ENCODE data around the gene KIF3A. TPM values are rescaled to one million over a fixed set of nuclear protein-coding genes. Genes with fewer than 3 reads are reported as not detected.

Gene KIF3A
- total and polyA plus RNA-seq, 2 of the 8 experiments (the other 6 are each of a cell fraction or from before 2014, with no cell fraction given) = 3.1 to 13.1 TPM

- Histone ChIP-seq H3K79me2 (ENCODE audit: control insufficient read depth in 1 of 2, insufficient read depth in 2 of 2, low read length in 2 of 2) (no peaks in the 10 kb centered on the region), H4K20me1 (replicated peaks in 1 of 2; ENCODE audit: control insufficient read depth in 1 of 2, insufficient read depth in 2 of 2, low read length in 2 of 2) (no peaks in the 10 kb centered on the region), H3K27ac (ENCODE audit: low read depth, low read length) (no peak overlapping the region), H2AFZ (ENCODE audit: low read length) (no peak overlapping the region), H2BK12ac (ENCODE audit: low read depth, low read length) (no peak overlapping the region), H3K9ac (replicated peaks in 1 of 4; ENCODE audit: extremely low read depth in 1 of 4, low read depth in 3 of 4, low read length in 3 of 4) (no peak overlapping the region), H3K14ac (ENCODE audit: insufficient read length) (no peak overlapping the region), H2BK15ac (ENCODE audit: low read length) (no peak overlapping the region), H2AK5ac (ENCODE audit: low read depth, low read length) (no peak overlapping the region), H3K36me3 (ENCODE audit: control insufficient read depth in 2 of 4, insufficient read depth in 4 of 4, low read length in 3 of 4) (no peaks in the 10 kb centered on the region), H3K9me3 (ENCODE audit: insufficient read depth in 2 of 2, low read depth in 1 of 2, low read length in 1 of 2) (no peaks in the 10 kb centered on the region), H3K23ac (ENCODE audit: insufficient read length) (no peak overlapping the region), H3K18ac (ENCODE audit: extremely low read depth, low read length) (no peak overlapping the region), H3K27me3 (replicated peaks in 1 of 4; ENCODE audit: control insufficient read depth in 3 of 4, extremely low read depth in 1 of 4, insufficient read depth in 3 of 4, low read length in 3 of 4) (peaks cover 0 to 5% (median 0%) of the 10 kb centered on the region in 4 experiments; a peak in 1 of 7 replicates), H2BK120ac (replicated peaks; ENCODE audit: low read depth, low read length) (no peak overlapping the region), H2BK5ac (ENCODE audit: low read depth, low read length) (no peak overlapping the region), H2BK20ac (ENCODE audit: low read length) (no peak overlapping the region), H4K5ac (ENCODE audit: insufficient read length, low read depth, low read length) (no peak overlapping the region), H3K4me2 (ENCODE audit: insufficient read depth in 1 of 2, low read depth in 2 of 2, low read length in 2 of 2) (no peak overlapping the region), H3K4me1 (replicated peaks in 1 of 4; ENCODE audit: control insufficient read depth in 3 of 4, insufficient read depth in 4 of 4, low read length in 3 of 4) (peaks cover 0 to 4% (median under 1%) of the 10 kb centered on the region in 4 experiments; a peak in 2 of 7 replicates), H3K4ac (replicated peaks; ENCODE audit: insufficient read length, low read depth, low read length) (no peak overlapping the region), H4K8ac (ENCODE audit: extremely low read depth, insufficient read depth, low read length) (no peak overlapping the region), H4K91ac (replicated peaks; ENCODE audit: insufficient read length, low read length) (no peak overlapping the region), H3K4me3 (ENCODE audit: extremely low read depth in 1 of 4, insufficient read depth in 2 of 4, low read depth in 3 of 4, low read length in 4 of 4) (no peak overlapping the region), H3K56ac (replicated peaks; ENCODE audit: insufficient read length, low read depth, low read length) (no peak overlapping the region), H3K79me1 (ENCODE audit: low read depth, low read length) (no peaks in the 10 kb centered on the region; the same call in 1 of the 2 replicates), H3K23me2 (ENCODE audit: low read depth, low read length) (peaks cover 3% of the 10 kb centered on the region; the same call in 1 of the 2 replicates)
- ChIA-PET CTCF (ENCODE audit: partially characterized antibody) (interaction anchor here (1.2 to 1.8 kb wide), 2 partner anchors 15 to 31 kb away, joined by 3 to 6 read pairs; no protein-coding TSS in a partner anchor), POLR2A (ENCODE audit: partially characterized antibody) (no interaction called here)
- FAIRE-seq (no peak), DNase-seq (ENCODE audit: low read depth in 1 of 2, low spot score in 2 of 2) (no peak)
- WGBS, 2 experiments (ENCODE audit: extremely low coverage in 1 of 2, insufficient coverage in 1 of 2, insufficient read length in 1 of 2, insufficient replicate concordance in 2 of 2, low coverage in 1 of 2, low lambda C conversion rate in 2 of 2, missing lambda C conversion rate in 1 of 2) = 87% methylated on average over 1 of the region's 1 CpG; no CpG with 5 or more reads in 1 of the 2 experiments
- TF ChIP-seq KDM5A (IDR thresholded peaks at IDR 0.05; ENCODE audit: low read length) = no peak
- no peak for TF ChIP-seq RBBP5 (IDR thresholded peaks at IDR 0.05; ENCODE audit: borderline replicate concordance, low read depth, low read length)
- TF ChIP-seq NRF1 (IDR thresholded peaks at IDR 0.05; ENCODE audit: low read depth, low read length) = no peak
- no peak for TF ChIP-seq SP4 (IDR thresholded peaks at IDR 0.05; ENCODE audit: low read length)
- no peak for TF ChIP-seq TBP (IDR thresholded peaks at IDR 0.05; ENCODE audit: low read depth, low read length)
- TF ChIP-seq SUZ12 (IDR thresholded peaks at IDR 0.05; ENCODE audit: low read length) = no peak
- no peak for TF ChIP-seq EP300 (IDR thresholded peaks at IDR 0.05; ENCODE audit: borderline replicate concordance in 1 of 2, low read depth in 2 of 2, low read length in 2 of 2)
- TF ChIP-seq, protein P1, sequence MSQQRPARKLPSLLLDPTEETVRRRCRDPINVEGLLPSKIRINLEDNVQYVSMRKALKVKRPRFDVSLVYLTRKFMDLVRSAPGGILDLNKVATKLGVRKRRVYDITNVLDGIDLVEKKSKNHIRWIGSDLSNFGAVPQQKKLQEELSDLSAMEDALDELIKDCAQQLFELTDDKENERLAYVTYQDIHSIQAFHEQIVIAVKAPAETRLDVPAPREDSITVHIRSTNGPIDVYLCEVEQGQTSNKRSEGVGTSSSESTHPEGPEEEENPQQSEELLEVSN (IDR thresholded peaks at IDR 0.05) = no peak
- no peak for TF ChIP-seq POLR2A (IDR thresholded peaks at IDR 0.05; ENCODE audit: control extremely low read depth in 1 of 2, low read depth in 2 of 2, low read length in 2 of 2)
- no peak for TF ChIP-seq PHF8 (conservative IDR thresholded peaks at IDR 0.05; ENCODE audit: low read depth, low read length)
- TF ChIP-seq HDAC2 (IDR thresholded peaks at IDR 0.05; ENCODE audit: borderline replicate concordance in 1 of 2, low read depth in 2 of 2, low read length in 2 of 2) = no peak
- no peak for TF ChIP-seq TAF7 (optimal IDR thresholded peaks at IDR 0.05; ENCODE audit: borderline replicate concordance, low read depth, low read length)
- no peak for TF ChIP-seq CBX8 (IDR thresholded peaks at IDR 0.05; ENCODE audit: borderline replicate concordance, low read depth, low read length)
Measured at GRCh38 chr5:132739232-132739631, 1.9 kb upstream of the KIF3A start.
